ENCODE data around the gene NBAS. TPM values are rescaled to one million over a fixed set of nuclear protein-coding genes. Genes with fewer than 3 reads are reported as not detected.

NBAS gene
- total and polyA plus RNA-seq, 12 donors, result 26.4 to 79.1 (median 56.3) TPM

DNA sequence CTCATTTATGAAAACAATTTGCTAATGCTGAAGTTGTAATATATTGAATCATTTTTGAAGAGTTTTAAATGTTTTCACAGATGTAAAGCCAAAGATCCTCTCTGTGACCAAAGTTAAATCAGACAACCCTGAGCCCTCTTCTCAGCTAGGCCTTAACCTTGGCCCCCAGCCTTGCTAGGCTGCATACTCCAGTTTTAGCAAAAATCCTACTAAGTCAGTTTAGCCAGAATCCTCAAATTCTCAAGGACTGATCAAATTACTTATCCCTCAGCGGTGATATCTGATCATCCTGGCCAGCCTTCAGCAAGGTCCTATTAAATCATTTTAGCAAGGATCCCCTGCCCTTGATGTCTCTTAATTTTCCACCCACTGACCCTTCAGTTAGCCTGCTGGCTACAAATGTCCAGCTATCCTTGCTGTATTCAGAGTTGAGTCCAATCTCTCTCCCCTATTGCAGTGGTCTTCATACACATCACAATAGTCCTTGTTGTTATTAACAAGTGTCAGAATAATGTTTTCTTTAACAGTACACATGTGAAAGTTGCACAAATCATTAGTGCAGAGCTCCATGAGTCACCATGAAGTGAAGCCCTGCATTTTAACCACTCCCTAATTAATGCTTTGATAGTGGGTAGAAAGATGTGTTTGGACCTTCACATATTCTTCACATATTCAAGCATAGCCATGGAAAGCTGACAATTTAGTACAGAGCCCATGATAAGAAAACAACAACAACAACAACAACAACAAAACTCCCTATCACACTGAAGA, 206.4 kb downstream of the NBAS start:
- whole genome bisulfite sequencing, 2 donors, result 81 to 91% methylated on average over 1 of the region's 1 CpG
- Histone ChIP-seq H3K4me3 (no peak overlapping the region), H3K4me1 (no peaks in the 10 kb centered on the region), H3K27ac (no peak overlapping the region), H3K36me3 (peaks cover 0 to 77% (median 14%) of the 10 kb centered on the region in 9 donors), H3K9me3 (no peaks in the 10 kb centered on the region), H3K27me3 (no peaks in the 10 kb centered on the region)
- intact Hi-C loops (cut with DNase I), result no loop called here
- TF ChIP-seq, protein P1, sequence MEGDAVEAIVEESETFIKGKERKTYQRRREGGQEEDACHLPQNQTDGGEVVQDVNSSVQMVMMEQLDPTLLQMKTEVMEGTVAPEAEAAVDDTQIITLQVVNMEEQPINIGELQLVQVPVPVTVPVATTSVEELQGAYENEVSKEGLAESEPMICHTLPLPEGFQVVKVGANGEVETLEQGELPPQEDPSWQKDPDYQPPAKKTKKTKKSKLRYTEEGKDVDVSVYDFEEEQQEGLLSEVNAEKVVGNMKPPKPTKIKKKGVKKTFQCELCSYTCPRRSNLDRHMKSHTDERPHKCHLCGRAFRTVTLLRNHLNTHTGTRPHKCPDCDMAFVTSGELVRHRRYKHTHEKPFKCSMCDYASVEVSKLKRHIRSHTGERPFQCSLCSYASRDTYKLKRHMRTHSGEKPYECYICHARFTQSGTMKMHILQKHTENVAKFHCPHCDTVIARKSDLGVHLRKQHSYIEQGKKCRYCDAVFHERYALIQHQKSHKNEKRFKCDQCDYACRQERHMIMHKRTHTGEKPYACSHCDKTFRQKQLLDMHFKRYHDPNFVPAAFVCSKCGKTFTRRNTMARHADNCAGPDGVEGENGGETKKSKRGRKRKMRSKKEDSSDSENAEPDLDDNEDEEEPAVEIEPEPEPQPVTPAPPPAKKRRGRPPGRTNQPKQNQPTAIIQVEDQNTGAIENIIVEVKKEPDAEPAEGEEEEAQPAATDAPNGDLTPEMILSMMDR (IDR thresholded peaks at IDR 0.05), result no peak
- no peak for ATAC-seq
- DNase-seq, result no peak

DNA sequence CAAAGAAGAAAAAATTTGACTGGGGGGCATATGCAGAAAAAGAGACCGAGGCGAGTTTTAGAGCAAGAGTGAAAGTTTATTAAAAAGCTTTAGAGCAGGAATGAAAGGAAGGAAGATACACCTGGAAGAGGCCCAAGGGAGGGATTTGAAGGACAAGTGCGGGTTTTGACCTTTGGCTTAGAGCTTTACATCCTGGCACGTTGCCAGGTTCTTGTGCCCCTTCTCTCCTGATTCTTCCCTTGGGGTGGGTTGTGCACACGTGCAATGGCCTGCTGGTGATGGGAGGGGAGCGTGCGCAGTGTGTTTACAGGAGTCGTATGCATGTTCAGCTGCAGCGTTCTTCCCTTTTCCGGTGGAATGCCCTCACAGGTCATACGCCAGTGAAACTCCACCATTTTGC, 208.8 kb downstream of the NBAS start:
- no peak overlapping the region for H3K27ac ChIP-seq
- H3K4me1 ChIP-seq, result no peaks in the 10 kb centered on the region
- no peak for DNase-seq
- H3K9me3 ChIP-seq, result no peaks in the 10 kb centered on the region
- TF ChIP-seq, protein P1 (IDR thresholded peaks at IDR 0.05), result no peak
- ATAC-seq, result no peak
- peaks cover 0 to 80% (median 19%) of the 10 kb centered on the region in 9 donors for H3K36me3 ChIP-seq
- 90 to 92% methylated on average over 11 of the region's 11 CpGs for WGBS, 2 donors
- intact Hi-C loops (cut with DNase I), result no loop called here
- no peak overlapping the region for H3K4me3 ChIP-seq
- no peaks in the 10 kb centered on the region for H3K27me3 ChIP-seq

DNA sequence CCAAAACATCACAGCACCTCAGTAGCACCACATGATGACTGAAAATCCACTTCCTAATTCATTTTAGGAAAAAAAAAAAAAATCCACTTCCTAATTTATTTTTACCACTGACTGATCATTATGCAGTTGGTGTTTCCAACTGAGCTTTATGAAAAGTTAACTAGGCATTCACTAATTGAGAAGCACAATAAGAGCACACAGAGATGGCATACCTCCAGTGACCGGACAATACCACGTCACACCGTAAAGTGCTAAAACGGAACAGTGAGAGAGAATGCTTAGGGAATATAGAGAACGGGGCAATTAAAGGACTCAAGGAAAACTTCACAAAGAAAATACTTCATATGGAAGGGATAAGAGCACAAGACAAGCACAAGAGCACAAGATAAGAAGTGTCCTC, 212.5 kb downstream of the NBAS start:
- H3K36me3 ChIP-seq, result peaks cover 0 to 60% (median 25%) of the 10 kb centered on the region in 9 donors
- DNase-seq, result no peak
- H3K9me3 ChIP-seq, result peaks cover 0 to 30% (median 6%) of the 10 kb centered on the region in 11 donors
- no peak for ATAC-seq
- intact Hi-C loops (cut with DNase I), result no loop called here
- 84 to 88% methylated on average over 5 of the region's 5 CpGs for WGBS, 2 donors
- TF ChIP-seq, protein P1 (IDR thresholded peaks at IDR 0.05), result no peak
- H3K4me3 ChIP-seq, result no peak overlapping the region
- H3K27me3 ChIP-seq, result no peaks in the 10 kb centered on the region
- H3K4me1 ChIP-seq, result no peaks in the 10 kb centered on the region
- H3K27ac ChIP-seq, result no peak overlapping the region

DNA sequence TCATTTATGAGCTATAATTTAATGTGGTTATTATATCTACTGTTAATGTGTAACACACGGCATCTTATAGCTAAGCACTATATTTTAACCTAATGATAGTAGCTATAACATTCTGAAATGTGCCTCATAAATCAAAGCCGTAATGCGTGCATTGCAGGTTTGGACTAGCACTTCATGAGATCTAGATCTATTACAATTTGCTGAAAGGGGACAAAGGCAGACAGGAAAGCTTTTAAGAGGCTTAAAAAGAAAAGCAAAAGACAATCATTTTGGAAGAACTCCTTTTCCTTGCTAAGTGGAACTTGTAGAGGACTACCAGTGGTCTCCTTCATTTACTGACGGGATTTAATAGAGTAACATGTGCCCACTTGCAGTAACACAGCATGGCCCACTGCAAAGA, 213.1 kb downstream of the NBAS start:
- peaks cover 0 to 54% (median 25%) of the 10 kb centered on the region in 9 donors for H3K36me3 ChIP-seq
- H3K4me3 ChIP-seq, result no peak overlapping the region
- TF ChIP-seq, protein P1 (IDR thresholded peaks at IDR 0.05), result no peak
- no peaks in the 10 kb centered on the region for H3K27me3 ChIP-seq
- H3K9me3 ChIP-seq, result peaks cover 0 to 30% (median 6%) of the 10 kb centered on the region in 11 donors
- no peaks in the 10 kb centered on the region for H3K4me1 ChIP-seq
- no peak overlapping the region for H3K27ac ChIP-seq
- intact Hi-C loops (cut with DNase I), result no loop called here
- DNase-seq (no peak), ATAC-seq (no peak)
- 96 to 98% methylated on average over 4 of the region's 4 CpGs for WGBS, 2 donors

Measured in heart right ventricle (tissue), 16 donors.